Non-pigmented ciliary epithelial cell (primary cell): Measurements from ENCODE around the gene AUTS2.

Experiments used
- DNase-seq: peaks from one replicate; pipeline ENCODE4 v3.0.0-alpha.2; 2010; ENCODE audit warnings: low read depth

The AUTS2 gene

DNA sequence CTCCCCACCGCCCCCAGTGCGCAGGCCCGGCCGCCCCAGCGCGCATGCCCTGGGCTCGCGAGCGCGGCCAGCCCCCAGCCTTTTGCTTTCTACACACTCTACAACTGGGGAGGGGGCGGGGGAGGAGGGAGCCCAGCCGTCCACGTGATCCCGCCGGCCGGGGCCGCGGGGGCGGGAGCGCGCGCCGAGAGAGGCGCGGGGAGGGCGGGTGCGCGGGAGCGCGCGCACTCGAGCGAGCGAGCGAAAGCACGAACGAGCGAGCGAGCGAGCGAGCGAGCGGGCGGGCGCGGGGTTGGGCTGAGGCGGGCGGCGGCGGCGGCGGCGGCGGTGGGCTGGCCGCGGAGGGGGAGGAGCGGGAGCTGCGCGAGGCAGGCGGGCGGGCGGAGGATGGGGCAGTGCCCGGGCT, at the start of gene AUTS2:
AUTS2 (plus strand) TSS at position 395 of the 406 bp plus-strand sequence. CDS start 1,179 bp downstream, outside the sequence.
- DNase-seq: peak; percentile 22

DNA sequence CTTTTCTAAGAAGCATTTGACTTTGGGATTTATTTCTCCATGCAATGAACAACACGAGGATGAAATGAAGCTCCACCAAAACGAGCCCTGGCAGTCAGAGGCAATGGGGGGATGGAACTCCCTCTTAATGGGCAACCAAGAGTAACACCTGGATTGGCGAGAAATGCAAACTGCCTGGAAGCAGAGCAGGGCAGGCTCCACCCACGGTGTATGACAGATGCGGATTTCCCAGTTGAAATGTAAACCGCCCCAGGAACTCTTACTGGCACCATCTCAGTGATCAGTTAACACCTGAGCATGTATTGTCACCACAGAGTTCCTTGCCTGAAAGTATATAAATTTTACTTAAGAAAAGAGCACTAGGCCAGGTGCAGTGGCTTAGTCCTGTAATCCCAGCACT, 47.3 kb upstream of the AUTS2 start:
- no peak for DNase-seq

DNA sequence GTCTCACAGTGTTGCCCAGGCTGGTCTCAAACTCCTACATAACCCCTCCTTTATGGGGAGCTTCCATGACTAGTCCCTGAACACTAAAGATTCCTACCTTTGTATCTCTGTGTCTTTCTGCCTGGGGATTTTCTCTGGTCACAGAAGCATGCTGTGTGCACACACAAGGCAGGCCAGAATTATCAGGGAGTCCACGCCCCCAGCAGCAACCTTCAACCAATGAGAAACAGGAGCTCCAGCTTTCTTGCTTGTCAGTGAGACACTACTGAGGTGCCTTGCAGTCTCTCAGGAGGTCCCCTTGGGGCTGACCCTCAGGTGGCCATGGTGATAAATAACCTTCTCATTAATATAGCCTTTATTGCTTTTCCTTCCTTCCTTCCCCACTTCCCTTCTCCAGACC, 45.1 kb upstream of the AUTS2 start:
- no peak for DNase-seq

DNA sequence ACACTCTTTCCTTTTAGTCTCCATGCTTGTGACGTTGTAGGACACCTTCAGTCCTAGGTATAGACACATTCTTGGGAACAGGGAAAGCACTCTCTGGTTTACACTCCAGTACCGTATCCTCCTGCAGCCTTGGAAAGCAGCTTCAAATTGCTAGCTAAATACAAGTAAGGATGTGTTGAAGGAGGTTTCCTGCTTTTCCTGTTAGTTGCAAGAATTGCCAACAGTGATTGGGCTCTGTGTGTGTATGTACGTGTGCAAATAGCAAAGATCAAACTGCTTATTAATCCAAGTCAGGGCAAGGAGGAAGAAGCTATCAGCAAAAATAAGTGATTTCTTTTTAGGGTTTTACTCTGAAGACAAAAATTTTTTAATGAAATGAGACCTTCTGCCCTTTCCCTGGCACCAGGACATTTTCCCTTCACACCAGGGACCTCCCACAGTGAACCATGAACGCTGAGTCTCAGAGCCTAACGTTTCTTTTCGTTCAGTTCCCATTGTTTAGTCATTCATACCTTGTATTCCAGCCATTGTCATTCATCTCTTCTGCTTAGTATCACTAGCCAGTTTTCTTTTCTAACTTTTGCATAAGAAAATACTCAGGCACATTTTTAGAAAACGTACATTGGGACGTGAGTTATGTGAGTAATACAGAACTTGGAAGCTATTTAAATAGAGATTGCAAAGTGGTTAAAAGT, 36.9 kb upstream of the AUTS2 start:
- DNase-seq: no peak

DNA sequence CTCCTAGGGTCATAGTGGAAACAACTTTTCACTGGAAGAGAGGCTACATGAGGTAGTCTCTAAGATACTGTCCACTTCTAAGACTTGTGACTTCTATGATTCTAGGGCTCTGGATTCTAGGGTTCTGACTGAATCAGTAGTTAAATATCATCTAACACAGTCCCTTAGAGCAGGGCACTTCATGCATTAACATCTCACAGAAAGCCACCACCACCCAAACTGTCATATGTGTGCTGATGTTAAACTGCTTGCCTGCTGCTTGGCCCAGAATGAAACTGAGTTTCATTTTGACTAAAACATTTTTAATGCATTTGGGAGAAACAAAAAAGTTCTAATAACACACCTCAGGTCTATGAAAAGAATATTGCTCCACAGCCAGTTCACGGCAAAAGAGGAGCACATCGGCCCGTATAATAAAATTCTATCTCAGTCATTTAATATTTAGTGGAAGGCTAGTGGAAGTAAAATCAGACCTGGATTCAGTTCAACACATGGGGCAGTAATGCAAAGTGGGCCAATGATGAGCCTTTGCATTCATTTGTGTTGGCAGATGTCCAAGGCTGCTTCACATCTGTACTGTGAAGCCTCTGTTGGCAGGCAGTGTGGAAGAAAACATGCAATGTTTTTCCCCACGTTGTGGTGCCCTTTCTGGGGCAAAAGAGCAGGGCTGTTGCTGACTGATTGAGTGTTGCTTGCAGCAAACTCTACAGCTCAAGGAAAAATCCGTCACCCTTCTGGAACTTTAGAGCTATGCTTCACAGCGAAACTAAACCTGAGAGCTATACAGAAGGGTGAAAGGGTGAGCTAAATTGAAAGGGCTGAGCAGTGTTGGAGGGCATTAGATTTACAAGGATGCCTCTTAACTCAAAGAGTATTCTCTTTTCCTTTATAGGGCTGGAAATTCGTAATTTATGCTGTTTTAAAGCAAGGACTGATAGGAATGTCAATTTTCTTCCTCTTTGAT, 33.5 kb upstream of the AUTS2 start:
- DNase-seq: peak; percentile 4

DNA sequence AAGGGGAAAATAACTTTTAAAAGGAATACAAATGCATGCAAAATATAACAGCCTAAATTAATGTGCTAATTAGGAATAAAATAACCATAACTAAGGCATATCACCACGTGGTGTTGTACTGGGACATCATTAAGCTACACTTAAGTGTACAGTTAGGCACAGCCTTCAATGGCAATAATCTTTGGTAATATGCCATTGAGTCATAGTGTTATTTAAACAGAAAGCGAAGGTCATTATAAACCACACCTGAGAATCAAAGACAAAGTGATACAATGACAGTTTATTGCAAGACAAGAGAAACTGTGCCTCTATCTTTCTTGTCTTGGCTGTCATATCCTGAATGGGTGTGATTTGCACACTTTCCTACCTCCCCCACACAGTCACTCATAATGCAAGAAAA, 30.5 kb upstream of the AUTS2 start:
- DNase-seq: no peak

DNA sequence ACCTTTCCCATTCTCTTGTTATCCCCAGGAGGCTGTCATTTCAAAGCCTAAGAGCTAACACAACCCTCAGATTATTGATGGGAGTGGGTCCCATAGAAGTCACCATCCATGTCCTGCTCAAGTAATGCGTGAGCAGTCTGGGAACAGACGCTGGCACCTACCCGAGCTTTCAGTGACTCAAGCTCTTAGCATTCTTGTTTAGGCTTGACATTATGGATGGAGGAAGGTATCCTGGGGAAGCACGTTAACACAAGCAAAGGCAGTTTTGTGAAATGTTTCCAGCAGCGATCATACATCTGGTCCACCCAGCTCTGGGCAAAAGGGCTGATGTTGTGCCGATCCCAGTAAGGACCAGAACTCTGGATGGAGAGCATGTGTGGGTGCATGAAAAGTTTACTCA, 30.0 kb upstream of the AUTS2 start:
- no peak for DNase-seq

DNA sequence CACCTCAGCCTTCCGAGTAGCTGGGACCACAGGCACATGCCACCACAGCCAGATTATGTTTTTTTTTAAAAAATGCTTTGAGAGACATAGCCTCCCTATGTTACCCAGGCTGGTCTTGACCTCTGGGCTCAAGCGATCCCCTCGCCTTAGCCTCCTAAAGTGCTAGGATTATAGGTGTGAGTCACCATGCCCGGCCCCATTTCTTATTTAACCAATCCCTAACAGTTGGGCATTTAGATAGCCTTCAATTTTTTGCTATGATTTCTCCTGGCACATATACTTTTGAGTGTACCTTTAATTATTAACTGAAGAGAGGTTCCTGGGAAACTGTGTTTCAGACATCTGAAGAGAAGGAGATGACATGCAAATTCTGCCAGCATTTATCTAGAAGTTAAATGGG, 22.6 kb upstream of the AUTS2 start:
- no peak for DNase-seq

DNA sequence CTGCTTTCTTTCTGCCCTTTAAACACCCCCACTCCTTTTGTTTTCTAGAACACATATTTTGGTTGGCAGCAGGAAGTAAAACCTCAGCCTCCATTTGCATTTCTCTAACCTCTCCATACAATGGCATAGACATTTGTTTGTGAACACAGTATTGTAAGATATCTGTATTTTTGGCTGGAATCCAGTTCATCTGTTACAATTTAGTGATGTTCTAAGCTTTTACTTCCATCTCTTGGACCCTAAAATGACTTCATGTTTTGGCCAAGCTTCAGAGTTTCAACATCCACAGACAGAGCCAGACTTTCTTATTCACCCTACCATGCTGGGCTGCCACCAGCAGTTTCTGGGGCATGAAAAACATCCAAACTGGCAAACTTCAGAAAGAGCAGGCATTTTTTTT, 21.1 kb upstream of the AUTS2 start:
- DNase-seq: no peak

DNA sequence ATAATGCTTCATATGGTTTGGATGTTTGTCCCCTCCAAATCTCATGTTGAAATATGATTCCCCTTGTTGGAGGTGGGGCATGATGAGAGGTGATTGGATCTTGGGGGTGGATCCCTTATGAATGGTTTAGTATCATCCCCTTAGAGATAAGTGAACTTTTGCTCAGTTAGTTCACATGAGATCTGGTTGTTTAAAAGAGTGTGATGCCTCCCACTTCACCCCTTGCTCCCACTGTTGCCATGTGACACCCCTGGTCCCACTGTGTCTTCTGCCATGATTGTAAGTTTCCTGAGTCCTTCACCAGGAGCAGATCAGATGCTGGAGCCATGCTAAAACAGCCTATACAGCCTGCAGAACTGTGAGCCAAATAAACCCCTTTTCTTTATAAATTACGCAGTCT, 13.1 kb upstream of the AUTS2 start:
- no peak for DNase-seq

DNA sequence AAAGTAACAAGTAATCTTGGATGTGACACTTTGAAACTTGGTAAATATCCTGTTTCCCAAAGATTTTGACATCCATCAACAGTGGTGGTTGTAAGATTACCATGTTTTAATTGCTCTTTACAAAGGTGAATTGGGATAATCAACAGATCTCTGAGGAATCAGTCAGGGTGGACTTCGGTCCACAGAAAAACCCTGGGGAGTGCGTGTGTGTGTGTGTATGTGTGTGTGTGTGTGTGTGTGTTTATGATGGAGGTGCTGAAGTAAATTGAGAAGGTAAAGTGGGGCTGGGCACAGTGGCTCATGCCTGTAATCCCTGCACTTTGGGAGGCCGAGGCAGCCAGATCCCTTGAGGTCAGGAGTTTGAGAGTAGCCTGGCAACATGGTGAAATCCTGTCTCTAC, 12.0 kb upstream of the AUTS2 start:
- DNase-seq: no peak

DNA sequence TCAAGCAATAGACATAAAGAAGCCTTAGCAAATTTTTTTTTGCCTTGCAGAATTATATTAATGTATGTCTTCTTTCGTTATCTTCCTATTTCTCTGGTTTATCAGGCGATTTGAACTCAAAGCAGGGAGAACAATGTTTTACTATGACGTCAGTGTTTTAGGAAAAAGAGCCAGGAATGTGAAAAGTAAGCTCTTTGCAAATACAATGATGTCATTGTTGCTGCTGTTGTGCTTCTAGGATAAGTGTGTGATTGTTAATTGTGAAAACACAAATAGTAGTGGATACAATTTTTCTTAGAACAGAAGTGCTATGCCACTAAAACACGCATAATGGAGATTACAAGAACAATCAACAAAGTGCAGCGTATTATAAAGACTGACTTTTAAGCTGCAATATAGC, 9.5 kb upstream of the AUTS2 start:
- DNase-seq: no peak

DNA sequence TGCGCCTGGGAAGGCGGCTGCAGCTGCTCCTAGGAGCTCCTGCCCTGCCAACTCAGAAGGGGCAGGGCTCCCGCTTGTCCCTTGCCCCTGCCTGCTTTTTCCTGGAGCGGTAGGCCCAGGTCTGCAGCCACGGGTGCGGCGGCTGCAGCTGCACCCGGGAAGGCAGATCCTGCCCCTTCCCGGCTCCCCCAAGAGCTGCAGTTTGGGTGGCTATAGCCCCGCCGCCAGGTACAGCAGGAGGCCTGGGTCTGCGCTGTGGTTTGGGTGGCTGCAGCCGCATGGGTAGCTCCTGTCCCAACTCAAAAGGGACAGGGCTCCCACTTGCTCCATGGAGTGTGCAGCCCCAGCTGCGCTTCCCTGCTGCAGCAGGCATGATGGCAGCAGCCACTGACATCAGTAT, 6.5 kb upstream of the AUTS2 start:
- DNase-seq: no peak

DNA sequence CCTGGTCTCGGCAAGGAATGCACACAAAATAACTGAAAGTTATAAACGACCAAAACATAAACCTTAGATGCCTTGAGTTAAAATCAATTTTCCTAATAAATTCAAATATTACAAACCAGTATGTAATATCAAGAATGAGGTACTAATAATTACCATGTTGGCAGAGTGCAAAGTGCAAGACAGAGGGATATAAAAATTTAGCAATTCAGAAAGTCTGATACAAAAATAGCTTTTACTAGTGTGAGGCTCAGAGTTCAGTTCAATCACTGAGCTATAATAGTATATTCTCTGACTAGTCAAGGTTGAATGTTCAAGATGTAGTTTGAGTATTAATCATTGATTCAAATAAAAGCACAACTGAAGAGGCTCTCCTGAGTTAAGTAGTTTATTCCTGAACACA, 4.8 kb upstream of the AUTS2 start:
- no peak for DNase-seq

DNA sequence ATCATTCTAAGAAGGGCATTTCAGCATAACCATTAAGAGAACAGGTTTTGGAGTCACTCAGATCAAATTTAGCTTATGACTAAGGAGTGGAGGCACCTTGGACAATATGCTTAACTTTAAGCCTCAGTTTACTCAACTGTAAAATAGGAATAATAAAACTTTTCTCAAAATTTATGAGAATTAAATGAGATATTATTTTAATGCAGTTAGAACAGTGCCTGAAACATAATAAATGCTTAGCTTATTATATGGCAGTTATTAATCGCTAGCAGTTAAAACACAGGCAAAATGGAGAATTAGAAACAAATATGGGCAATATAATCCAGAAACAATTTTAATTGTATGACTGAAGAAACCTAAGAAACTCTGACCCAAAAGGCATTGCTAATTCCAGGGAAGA, 2.9 kb upstream of the AUTS2 start:
- no peak for DNase-seq

DNA sequence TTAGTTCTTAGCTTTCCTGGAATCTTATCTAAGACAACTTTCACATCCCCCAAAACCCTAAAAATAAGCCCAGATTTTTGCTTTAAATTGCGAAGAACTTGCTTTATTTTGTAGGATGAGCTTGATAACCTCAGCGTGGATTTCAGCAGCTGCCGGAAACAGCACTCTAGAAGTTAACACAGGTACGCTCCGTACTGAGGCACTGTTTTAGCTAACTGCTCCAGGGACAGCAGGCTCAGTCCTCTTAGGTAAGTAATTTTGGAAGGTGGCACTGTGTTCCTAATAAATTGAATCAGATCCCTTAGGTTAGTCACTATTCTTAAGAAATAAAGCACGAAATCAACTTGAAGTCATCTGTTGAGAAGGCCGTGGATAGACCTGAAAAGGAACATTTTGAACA, 2.2 kb upstream of the AUTS2 start:
- DNase-seq: no peak

DNA sequence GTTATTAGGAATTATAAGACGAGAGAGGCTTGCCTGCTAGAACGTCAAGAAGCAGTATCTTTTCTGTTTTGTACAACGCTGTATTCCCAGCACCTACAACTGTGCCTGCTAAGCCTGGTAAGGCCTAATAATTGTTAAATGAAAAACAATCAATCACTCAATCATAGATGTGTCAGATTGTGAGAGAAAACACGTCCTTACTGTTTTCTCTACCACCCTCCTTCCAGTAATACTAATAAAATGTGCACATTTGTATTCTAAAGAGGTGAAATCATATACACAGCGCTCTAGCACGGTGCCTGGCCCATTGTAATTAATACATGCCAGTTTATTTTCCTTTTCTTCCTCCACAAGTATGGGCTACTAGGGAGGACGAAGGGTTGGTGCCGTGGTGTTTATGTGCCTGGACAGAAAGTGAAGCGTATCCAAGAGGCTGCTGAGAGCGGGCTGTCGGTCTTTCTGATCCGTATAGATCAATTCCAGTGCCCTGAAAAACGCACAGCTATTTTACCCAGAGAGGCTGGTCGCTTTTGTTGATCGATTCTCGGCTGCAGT, 1.5 kb upstream of the AUTS2 start:
- no peak for DNase-seq

DNA sequence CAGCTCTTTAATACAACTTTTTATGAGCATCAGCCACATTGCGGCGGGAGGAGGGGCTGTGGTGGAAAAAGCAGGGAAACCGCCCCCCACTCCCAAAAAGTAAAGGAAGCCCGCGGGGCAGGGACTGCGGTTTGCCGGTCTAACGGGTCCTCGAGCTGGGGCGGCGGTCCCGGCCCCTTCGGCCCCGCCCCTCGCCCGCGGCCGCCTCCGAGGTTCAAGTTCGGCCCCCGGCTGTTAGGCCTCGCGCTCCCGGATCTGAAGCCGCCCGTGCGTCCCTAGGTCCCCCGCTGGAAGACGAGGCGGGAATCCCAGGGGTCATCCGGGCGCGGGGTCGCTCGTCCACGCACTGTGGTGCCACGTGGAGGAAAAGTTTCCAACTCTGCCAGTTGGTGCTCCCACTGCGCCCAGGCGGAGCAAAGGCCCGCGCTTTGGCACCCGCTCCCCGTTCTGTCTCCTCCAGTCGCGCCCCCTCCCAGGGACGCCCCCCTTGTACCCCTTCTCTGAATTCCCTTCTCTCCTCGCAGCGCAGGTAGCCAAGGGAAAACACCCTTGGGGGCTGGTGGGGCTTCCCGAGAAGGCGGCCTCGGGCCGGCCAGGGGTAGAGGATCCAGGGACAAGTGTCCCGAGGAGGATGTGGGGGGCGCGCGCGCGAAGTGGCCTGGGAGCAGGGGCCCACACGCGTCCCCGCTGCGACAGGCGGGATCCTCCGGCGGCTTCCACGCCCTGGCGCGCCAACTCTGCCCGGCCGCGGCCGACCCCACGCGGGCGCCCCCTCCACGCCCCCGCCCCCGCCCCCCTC, 798 bp upstream of the AUTS2 start:
- no peak for DNase-seq

DNA sequence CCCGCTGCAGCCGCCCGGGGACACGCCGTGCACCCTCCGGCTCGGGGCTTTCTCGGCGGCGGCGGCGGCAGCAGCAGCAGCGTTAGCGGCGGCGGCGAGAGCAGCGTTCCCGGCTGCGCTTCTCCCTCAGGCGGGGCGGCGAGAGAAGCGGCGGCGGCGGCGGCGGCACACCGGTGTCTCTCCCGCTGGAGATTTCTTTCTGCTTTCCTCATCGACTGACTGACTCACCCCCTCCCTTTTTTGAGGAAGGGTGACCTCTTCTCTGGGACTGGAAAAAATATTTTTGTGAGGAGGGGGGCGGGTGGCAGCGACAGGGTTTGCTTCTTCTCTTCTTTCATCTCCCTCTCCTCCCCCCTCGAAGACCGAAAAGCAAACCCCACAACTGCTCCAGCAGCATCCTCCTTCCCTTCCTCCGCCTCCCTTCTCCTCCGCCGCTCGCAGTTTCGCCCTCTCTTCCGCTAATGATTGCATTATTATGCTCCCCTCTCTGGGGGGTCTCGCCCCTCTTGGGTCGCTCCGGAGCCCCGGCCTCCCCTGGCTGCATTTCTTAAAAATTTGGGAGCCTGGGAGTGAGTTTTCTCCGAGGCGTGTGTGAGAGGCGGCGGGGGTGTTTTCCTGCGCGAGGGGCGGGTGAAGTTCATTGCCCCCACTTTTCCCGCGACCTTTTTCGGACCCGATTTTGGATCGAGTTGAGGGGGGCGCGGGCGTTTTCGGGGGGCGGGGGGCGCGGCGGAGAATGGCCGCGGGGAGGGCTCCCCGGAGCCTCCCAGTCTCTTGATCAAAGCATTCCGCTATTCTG, 411 bp downstream of the AUTS2 start:
- DNase-seq: no peak

DNA sequence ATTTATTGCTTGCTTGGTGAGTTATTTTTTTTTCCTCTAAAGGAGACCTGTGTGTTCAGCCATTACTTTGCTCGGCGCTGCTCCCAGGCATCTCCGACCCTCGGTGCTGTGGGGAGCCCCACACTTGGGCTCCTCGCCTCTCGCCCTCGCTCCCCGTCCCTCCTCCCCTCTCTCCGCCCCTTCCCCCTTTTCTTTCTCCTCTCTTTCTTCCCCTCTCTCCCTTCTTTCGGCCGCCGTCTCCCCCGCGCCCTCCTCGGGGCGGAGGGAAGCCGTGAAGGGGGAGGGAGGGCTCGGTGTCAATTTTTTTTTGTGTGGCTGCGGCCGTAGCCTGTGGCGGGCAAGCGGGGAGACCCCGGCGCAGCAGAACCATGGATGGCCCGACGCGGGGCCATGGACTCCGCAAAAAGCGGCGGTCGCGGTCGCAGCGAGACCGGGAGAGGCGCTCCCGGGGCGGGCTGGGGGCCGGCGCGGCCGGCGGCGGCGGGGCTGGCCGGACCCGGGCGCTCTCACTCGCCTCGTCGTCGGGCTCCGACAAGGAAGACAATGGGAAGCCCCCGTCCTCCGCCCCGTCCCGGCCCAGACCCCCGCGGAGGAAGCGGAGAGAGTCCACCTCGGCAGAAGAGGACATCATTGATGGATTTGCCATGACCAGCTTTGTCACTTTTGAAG, 1.1 kb downstream of the AUTS2 start:
- DNase-seq: no peak
